AG09319 (cell line): ENCODE results near the gene YY1.
"Not testable (repeated sequence)": the region's sequence is repeated elsewhere in the genome, so short reads cannot be mapped to it uniquely, and the experiment has no call there.

Experiments used
- DNase-seq: peaks from one replicate; pipeline ENCODE4 v3.0.0-alpha.2; 2010; ENCODE audit warnings: low read depth; ENCODE audit errors: extremely low read depth
- CTCF ChIP-seq: IDR thresholded peaks from 2 replicates; pipeline ENCODE4 v1.5.1; 2011; ENCODE audit warnings: low read depth, mild to moderate bottlenecking, inconsistent platforms, low read length, moderate library complexity

Gene YY1

GRCh38 chr14:100306101-100306997 lies 67.4 kb downstream of the YY1 start, which contains the start of gene SLC25A29:
SLC25A29 (minus strand) TSS chr14:100306444; CDS start chr14:100306232, 212 bp downstream.
- no peak for TF ChIP-seq CTCF
- DNase-seq: peak; percentile 37

- no peak for TF ChIP-seq CTCF
- no peak for DNase-seq
Measured at GRCh38 chr14:100306998-100307765, 68.2 kb downstream of the YY1 start.

GRCh38 chr14:100307766-100308426 lies 69.0 kb downstream of the YY1 start:
- no peak for TF ChIP-seq CTCF
- no peak for DNase-seq

GRCh38 chr14:100308427-100308792 lies 69.5 kb downstream of the YY1 start:
- DNase-seq: not testable (repeated sequence)

- no peak for TF ChIP-seq CTCF
- no peak for DNase-seq
Measured at GRCh38 chr14:100309028-100309737, 70.2 kb downstream of the YY1 start.

GRCh38 chr14:100312110-100312876 lies 73.3 kb downstream of the YY1 start:
- DNase-seq: not testable (repeated sequence)

- TF ChIP-seq CTCF: no peak
- DNase-seq: no peak
Measured at GRCh38 chr14:100312877-100313400, 74.0 kb downstream of the YY1 start.
